ENCODE results near the gene ELMO1. TPM values are rescaled to one million over a fixed set of nuclear protein-coding genes. Genes with fewer than 3 reads are reported as not detected.

Gene ELMO1
- total and polyA plus RNA-seq, 9 donors, result 8.9 to 48.9 (median 28.0) TPM

- TF ChIP-seq POLR2A (IDR thresholded peaks at IDR 0.05) (no peak), EP300 (IDR thresholded peaks at IDR 0.05) (no peak)
- TF ChIP-seq, protein P1, sequence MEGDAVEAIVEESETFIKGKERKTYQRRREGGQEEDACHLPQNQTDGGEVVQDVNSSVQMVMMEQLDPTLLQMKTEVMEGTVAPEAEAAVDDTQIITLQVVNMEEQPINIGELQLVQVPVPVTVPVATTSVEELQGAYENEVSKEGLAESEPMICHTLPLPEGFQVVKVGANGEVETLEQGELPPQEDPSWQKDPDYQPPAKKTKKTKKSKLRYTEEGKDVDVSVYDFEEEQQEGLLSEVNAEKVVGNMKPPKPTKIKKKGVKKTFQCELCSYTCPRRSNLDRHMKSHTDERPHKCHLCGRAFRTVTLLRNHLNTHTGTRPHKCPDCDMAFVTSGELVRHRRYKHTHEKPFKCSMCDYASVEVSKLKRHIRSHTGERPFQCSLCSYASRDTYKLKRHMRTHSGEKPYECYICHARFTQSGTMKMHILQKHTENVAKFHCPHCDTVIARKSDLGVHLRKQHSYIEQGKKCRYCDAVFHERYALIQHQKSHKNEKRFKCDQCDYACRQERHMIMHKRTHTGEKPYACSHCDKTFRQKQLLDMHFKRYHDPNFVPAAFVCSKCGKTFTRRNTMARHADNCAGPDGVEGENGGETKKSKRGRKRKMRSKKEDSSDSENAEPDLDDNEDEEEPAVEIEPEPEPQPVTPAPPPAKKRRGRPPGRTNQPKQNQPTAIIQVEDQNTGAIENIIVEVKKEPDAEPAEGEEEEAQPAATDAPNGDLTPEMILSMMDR (IDR thresholded peaks at IDR 0.05), result no peak
- intact Hi-C loops (cut with DNase I), result no loop called here
- Histone ChIP-seq H3K4me3 (no peak overlapping the region), H3K36me3 (no peaks in the 10 kb centered on the region), H3K27me3 (no peaks in the 10 kb centered on the region), H3K27ac (no peak overlapping the region), H3K4me1 (ENCODE audit: insufficient read depth) (no peaks in the 10 kb centered on the region), H3K9me3 (no peaks in the 10 kb centered on the region)
- 95 to 97% (median 96%) methylated on average over 3 of the region's 3 CpGs for WGBS, 3 donors
- DNase-seq, result no peak
Measured at GRCh38 chr7:36880108-36880507, 568.6 kb downstream of the ELMO1 start.

DNA sequence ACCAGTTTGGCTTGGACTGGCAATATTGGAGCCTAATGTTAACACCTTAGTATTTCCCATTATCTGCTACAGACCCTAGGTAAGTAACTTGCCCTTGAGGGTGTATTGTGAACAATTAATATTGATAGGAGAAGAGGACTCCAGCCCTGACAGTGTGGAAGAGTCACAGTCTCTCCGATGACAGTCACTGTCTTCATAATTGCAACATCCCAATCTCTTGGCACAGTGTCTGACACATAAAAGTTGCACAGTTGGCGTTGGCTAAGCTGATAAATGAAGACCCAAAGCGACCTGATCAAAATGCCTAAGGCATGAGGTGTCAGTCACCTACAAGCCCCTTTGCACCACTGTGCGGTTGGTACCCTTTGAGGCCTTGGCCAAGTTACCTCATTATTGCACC is 569.6 kb downstream of the ELMO1 start:
- WGBS, 3 donors, result 57 to 74% (median 69%) methylated on average over 4 of the region's 4 CpGs
- DNase-seq, result no peak
- H3K4me1 ChIP-seq (ENCODE audit: insufficient read depth), result no peaks in the 10 kb centered on the region
- no peak overlapping the region for H3K4me3 ChIP-seq
- no peak overlapping the region for H3K27ac ChIP-seq
- TF ChIP-seq POLR2A (IDR thresholded peaks at IDR 0.05) (no peak), EP300 (IDR thresholded peaks at IDR 0.05) (no peak)
- TF ChIP-seq, protein P1 (IDR thresholded peaks at IDR 0.05), result no peak
- no peaks in the 10 kb centered on the region for H3K36me3 ChIP-seq
- no peaks in the 10 kb centered on the region for H3K9me3 ChIP-seq
- intact Hi-C loops (cut with DNase I), result no loop called here
- no peaks in the 10 kb centered on the region for H3K27me3 ChIP-seq

DNA sequence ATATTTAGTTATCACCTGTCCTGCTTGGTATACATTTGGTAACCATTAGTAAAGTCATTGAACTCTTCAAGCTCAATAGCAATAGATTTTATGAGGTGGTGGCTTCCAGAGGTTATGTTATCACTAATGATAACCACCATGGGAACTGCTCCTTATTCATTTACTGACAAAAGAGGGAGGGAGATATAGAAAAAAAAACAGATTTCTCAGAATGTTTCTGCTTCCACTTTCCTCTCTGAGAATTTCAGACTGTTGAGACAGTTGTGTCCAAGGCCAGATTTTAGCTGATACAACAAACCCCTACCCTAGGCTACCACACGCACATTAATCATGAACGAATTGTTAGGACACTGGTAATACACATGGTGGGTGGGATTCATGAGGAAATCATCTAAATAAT is 570.4 kb downstream of the ELMO1 start:
- no peak overlapping the region for H3K4me3 ChIP-seq
- H3K27me3 ChIP-seq, result no peaks in the 10 kb centered on the region
- H3K27ac ChIP-seq, result no peak overlapping the region
- H3K36me3 ChIP-seq, result no peaks in the 10 kb centered on the region
- no peak for DNase-seq
- intact Hi-C loops (cut with DNase I), result no loop called here
- no peaks in the 10 kb centered on the region for H3K9me3 ChIP-seq
- H3K4me1 ChIP-seq (ENCODE audit: insufficient read depth), result no peaks in the 10 kb centered on the region
- TF ChIP-seq, protein P1 (IDR thresholded peaks at IDR 0.05), result no peak
- TF ChIP-seq EP300 (IDR thresholded peaks at IDR 0.05) (no peak), POLR2A (IDR thresholded peaks at IDR 0.05) (no peak)
- 85 to 90% (median 88%) methylated on average over 2 of the region's 2 CpGs for WGBS, 3 donors

GRCh38 chr7:36875794-36876193 is 572.9 kb downstream of the ELMO1 start:
- TF ChIP-seq EP300 (IDR thresholded peaks at IDR 0.05) (no peak), POLR2A (IDR thresholded peaks at IDR 0.05) (no peak)
- TF ChIP-seq, protein P1 (IDR thresholded peaks at IDR 0.05), result no peak
- no peak for DNase-seq
- H3K27ac ChIP-seq, result no peak overlapping the region
- no peaks in the 10 kb centered on the region for H3K36me3 ChIP-seq
- no peaks in the 10 kb centered on the region for H3K27me3 ChIP-seq
- H3K4me3 ChIP-seq, result no peak overlapping the region
- intact Hi-C loops (cut with DNase I), result no loop called here
- no peaks in the 10 kb centered on the region for H3K9me3 ChIP-seq
- WGBS, 3 donors, result 76 to 83% (median 80%) methylated on average over 2 of the region's 2 CpGs
- H3K4me1 ChIP-seq (ENCODE audit: insufficient read depth), result no peaks in the 10 kb centered on the region

GRCh38 chr7:36874041-36874440 is 574.6 kb downstream of the ELMO1 start:
- 93 to 99% (median 98%) methylated on average over 2 of the region's 2 CpGs for WGBS, 3 donors
- H3K4me3 ChIP-seq, result no peak overlapping the region
- TF ChIP-seq EP300 (IDR thresholded peaks at IDR 0.05) (no peak), POLR2A (IDR thresholded peaks at IDR 0.05) (no peak)
- TF ChIP-seq, protein P1 (IDR thresholded peaks at IDR 0.05), result no peak
- intact Hi-C loops (cut with DNase I), result no loop called here
- no peaks in the 10 kb centered on the region for H3K36me3 ChIP-seq
- no peaks in the 10 kb centered on the region for H3K27me3 ChIP-seq
- no peak overlapping the region for H3K27ac ChIP-seq
- H3K4me1 ChIP-seq (ENCODE audit: insufficient read depth), result no peaks in the 10 kb centered on the region
- no peaks in the 10 kb centered on the region for H3K9me3 ChIP-seq
- no peak for DNase-seq

Measured in ovary (tissue), 9 donors.